ENCODE measurements around the gene LNPK.
"Not testable (repeated sequence)": the region's sequence is repeated elsewhere in the genome, so short reads cannot be mapped to it uniquely, and the experiment has no call there.

LNPK gene

GRCh38 chr2:175976391-175977157 lies 25.5 kb downstream of the LNPK start:
- DNase-seq (ENCODE audit: low read depth): no peak
- no peak overlapping the region for H3K4me3 ChIP-seq (ENCODE audit: low read length)
- TF ChIP-seq CTCF (conservative IDR thresholded peaks at IDR 0.05; ENCODE audit: low read depth, low read length): no peak

- no peak for DNase-seq (ENCODE audit: low read depth)
- no peak overlapping the region for H3K4me3 ChIP-seq (ENCODE audit: low read length)
- no peak for TF ChIP-seq CTCF (conservative IDR thresholded peaks at IDR 0.05; ENCODE audit: low read depth, low read length)
These were observed 28.7 kb downstream of the LNPK start for GRCh38 chr2:175973373-175973772.

- no peak overlapping the region for H3K4me3 ChIP-seq (ENCODE audit: low read length)
- no peak for TF ChIP-seq CTCF (conservative IDR thresholded peaks at IDR 0.05; ENCODE audit: low read depth, low read length)
- DNase-seq (ENCODE audit: low read depth): no peak
These were observed 35.2 kb downstream of the LNPK start for GRCh38 chr2:175966839-175967238.

GRCh38 chr2:175965773-175966172 lies 36.3 kb downstream of the LNPK start:
- no peak for DNase-seq (ENCODE audit: low read depth)
- TF ChIP-seq CTCF (conservative IDR thresholded peaks at IDR 0.05; ENCODE audit: low read depth, low read length): no peak
- no peak overlapping the region for H3K4me3 ChIP-seq (ENCODE audit: low read length)

GRCh38 chr2:175964195-175964594 lies 37.9 kb downstream of the LNPK start:
- peak; percentile 41 for TF ChIP-seq CTCF (conservative IDR thresholded peaks at IDR 0.05; ENCODE audit: low read depth, low read length)
- DNase-seq (ENCODE audit: low read depth): no peak
- no peak overlapping the region for H3K4me3 ChIP-seq (ENCODE audit: low read length)

GRCh38 chr2:175963171-175963570 lies 38.9 kb downstream of the LNPK start:
- H3K4me3 ChIP-seq (ENCODE audit: low read length); DNase-seq (ENCODE audit: low read depth): not testable (repeated sequence)

- no peak for TF ChIP-seq CTCF (conservative IDR thresholded peaks at IDR 0.05; ENCODE audit: low read depth, low read length)
- no peak for DNase-seq (ENCODE audit: low read depth)
- H3K4me3 ChIP-seq (ENCODE audit: low read length): no peak overlapping the region
These were observed 44.2 kb downstream of the LNPK start for GRCh38 chr2:175957845-175958244.
